ENCODE results near the gene NAV3. TPM values are rescaled to one million over a fixed set of nuclear protein-coding genes. Genes with fewer than 3 reads are reported as not detected.

The NAV3 gene
- total and polyA plus RNA-seq, 2 donors (not counting 1 experiment from before 2014, with no cell fraction given), result not detected

DNA sequence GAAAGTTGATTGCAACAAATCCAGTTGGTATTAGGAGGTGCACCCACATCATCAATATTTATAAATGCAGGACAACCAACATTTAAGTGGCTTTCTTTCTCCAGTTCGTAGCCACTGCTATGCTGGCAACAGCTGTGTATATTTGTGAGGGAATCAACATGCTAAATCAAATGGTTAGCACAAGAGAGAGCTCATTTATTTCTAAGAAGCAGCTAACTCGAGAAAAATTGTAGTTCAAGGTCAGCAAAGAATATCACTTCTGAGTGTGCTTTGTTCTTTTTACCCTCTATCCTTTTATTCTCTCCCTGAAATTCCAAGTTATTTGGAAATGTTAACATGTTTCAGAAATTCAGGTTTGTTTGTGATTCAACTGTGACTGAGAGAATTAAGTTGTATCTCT is 137.3 kb downstream of the NAV3 start:
- Histone ChIP-seq H3K4me3 (ENCODE audit: control extremely low read depth in 1 of 5, extremely low read depth in 1 of 5, insufficient read depth in 1 of 5, low read depth in 2 of 5, low read length in 4 of 5) (no peak overlapping the region), H3K27ac (ENCODE audit: low read length in 2 of 2) (no peak overlapping the region), H3K79me2 (ENCODE audit: control insufficient read depth, insufficient read depth, low read length) (no peaks in the 10 kb centered on the region), H4K20me1 (ENCODE audit: control insufficient read depth, insufficient read depth, low read length, poor library complexity, severe bottlenecking) (no peaks in the 10 kb centered on the region), H3K9ac (ENCODE audit: low read length) (no peak overlapping the region), H3K27me3 (replicated peaks in 1 of 4; ENCODE audit: control extremely low read depth in 1 of 4, control insufficient read depth in 3 of 4, insufficient read depth in 4 of 4, low read length in 3 of 4) (no peaks in the 10 kb centered on the region), H3K36me3 (replicated peaks in 1 of 2; ENCODE audit: control extremely low read depth in 1 of 2, control insufficient read depth in 1 of 2, extremely low read depth in 1 of 2, insufficient read depth in 2 of 2, low read length in 1 of 2) (no peaks in the 10 kb centered on the region), H3K4me1 (ENCODE audit: control insufficient read depth in 2 of 2, insufficient read depth in 2 of 2, low read length in 2 of 2) (no peaks in the 10 kb centered on the region), H3K9me3 (ENCODE audit: control extremely low read depth in 1 of 3, control insufficient read depth in 2 of 3, insufficient read depth in 1 of 3, low read length in 2 of 3) (no peaks in the 10 kb centered on the region), H3K4me2 (replicated peaks; ENCODE audit: low read depth, low read length, poor library complexity, severe bottlenecking) (no peak overlapping the region), H2AFZ (ENCODE audit: insufficient read depth, low read depth, low read length, poor library complexity, severe bottlenecking) (no peak overlapping the region)
- ChIA-PET POLR2A (no interaction called here), CTCF (no interaction called here)
- no CpG with 5 or more reads among the region's 2 CpGs for WGBS (ENCODE audit: insufficient coverage)
- Mint-ChIP-seq H3K27ac (no peak overlapping the region), H3K4me1 (no peaks in the 10 kb centered on the region), H3K9me3 (ENCODE audit: insufficient read depth) (no peaks in the 10 kb centered on the region), H3K4me3 (no peak overlapping the region), H3K27me3 (no peaks in the 10 kb centered on the region)
- intact Hi-C loops (cut with micrococcal nuclease), result no loop called here
- TF ChIP-seq, protein P1, sequence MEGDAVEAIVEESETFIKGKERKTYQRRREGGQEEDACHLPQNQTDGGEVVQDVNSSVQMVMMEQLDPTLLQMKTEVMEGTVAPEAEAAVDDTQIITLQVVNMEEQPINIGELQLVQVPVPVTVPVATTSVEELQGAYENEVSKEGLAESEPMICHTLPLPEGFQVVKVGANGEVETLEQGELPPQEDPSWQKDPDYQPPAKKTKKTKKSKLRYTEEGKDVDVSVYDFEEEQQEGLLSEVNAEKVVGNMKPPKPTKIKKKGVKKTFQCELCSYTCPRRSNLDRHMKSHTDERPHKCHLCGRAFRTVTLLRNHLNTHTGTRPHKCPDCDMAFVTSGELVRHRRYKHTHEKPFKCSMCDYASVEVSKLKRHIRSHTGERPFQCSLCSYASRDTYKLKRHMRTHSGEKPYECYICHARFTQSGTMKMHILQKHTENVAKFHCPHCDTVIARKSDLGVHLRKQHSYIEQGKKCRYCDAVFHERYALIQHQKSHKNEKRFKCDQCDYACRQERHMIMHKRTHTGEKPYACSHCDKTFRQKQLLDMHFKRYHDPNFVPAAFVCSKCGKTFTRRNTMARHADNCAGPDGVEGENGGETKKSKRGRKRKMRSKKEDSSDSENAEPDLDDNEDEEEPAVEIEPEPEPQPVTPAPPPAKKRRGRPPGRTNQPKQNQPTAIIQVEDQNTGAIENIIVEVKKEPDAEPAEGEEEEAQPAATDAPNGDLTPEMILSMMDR (IDR thresholded peaks at IDR 0.05), result no peak
- TF ChIP-seq EZH2 (IDR thresholded peaks at IDR 0.05; ENCODE audit: borderline replicate concordance, insufficient read depth, low read depth, low read length, poor library complexity, severe bottlenecking), result no peak
- ATAC-seq (ENCODE audit: low read depth), result no peak
- DNase-seq, result no peak

DNA sequence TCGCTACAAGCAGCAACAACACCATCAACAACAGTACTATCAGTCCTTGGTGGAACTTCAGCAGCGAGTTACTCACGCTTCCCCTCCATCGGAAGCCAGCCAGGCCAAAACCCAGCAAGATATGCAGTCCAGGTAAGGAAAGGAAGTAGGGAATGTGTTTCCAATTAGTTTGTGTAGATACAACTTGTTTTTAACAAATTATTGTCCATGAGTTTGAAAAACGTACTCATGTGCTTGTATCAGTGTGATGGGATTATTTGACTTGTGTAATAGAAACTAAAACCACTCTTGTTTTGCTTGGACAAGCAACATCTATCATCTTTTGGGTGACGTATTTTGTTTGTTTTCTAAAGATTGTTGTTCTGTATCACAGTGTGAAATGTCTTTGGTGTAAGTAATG is 137.9 kb downstream of the NAV3 start:
- Histone ChIP-seq H3K36me3 (replicated peaks in 1 of 2; ENCODE audit: control extremely low read depth in 1 of 2, control insufficient read depth in 1 of 2, extremely low read depth in 1 of 2, insufficient read depth in 2 of 2, low read length in 1 of 2) (no peaks in the 10 kb centered on the region), H3K79me2 (ENCODE audit: control insufficient read depth, insufficient read depth, low read length) (no peaks in the 10 kb centered on the region), H3K27me3 (replicated peaks in 1 of 4; ENCODE audit: control extremely low read depth in 1 of 4, control insufficient read depth in 3 of 4, insufficient read depth in 4 of 4, low read length in 3 of 4) (no peaks in the 10 kb centered on the region), H3K9me3 (ENCODE audit: control extremely low read depth in 1 of 3, control insufficient read depth in 2 of 3, insufficient read depth in 1 of 3, low read length in 2 of 3) (no peaks in the 10 kb centered on the region), H3K9ac (ENCODE audit: low read length) (no peak overlapping the region), H3K4me2 (replicated peaks; ENCODE audit: low read depth, low read length, poor library complexity, severe bottlenecking) (no peak overlapping the region), H2AFZ (ENCODE audit: insufficient read depth, low read depth, low read length, poor library complexity, severe bottlenecking) (no peak overlapping the region), H4K20me1 (ENCODE audit: control insufficient read depth, insufficient read depth, low read length, poor library complexity, severe bottlenecking) (no peaks in the 10 kb centered on the region), H3K27ac (ENCODE audit: low read length in 2 of 2) (no peak overlapping the region), H3K4me3 (ENCODE audit: control extremely low read depth in 1 of 5, extremely low read depth in 1 of 5, insufficient read depth in 1 of 5, low read depth in 2 of 5, low read length in 4 of 5) (no peak overlapping the region), H3K4me1 (ENCODE audit: control insufficient read depth in 2 of 2, insufficient read depth in 2 of 2, low read length in 2 of 2) (no peaks in the 10 kb centered on the region)
- Mint-ChIP-seq H3K27ac (no peak overlapping the region), H3K9me3 (ENCODE audit: insufficient read depth) (no peaks in the 10 kb centered on the region), H3K4me1 (no peaks in the 10 kb centered on the region), H3K27me3 (no peaks in the 10 kb centered on the region), H3K4me3 (no peak overlapping the region)
- POLR2A ChIA-PET, result no interaction called here
- TF ChIP-seq, protein P1 (IDR thresholded peaks at IDR 0.05), result no peak
- TF ChIP-seq EZH2 (IDR thresholded peaks at IDR 0.05; ENCODE audit: borderline replicate concordance, insufficient read depth, low read depth, low read length, poor library complexity, severe bottlenecking), result no peak
- 100% methylated on average over 1 of the region's 6 CpGs for WGBS (ENCODE audit: insufficient coverage)
- CTCF ChIA-PET, result no interaction called here
- ATAC-seq (ENCODE audit: low read depth) (no peak), DNase-seq (no peak)
- intact Hi-C loops (cut with micrococcal nuclease), result no loop called here
